HG03280 (cell line): ENCODE measurements around the gene JAK2.
"Not testable (repeated sequence)": the region's sequence is repeated elsewhere in the genome, so short reads cannot be mapped to it uniquely, and the experiment has no call there.

ENCODE experiments used
- ATAC-seq: cut with Tn5 transposase; IDR thresholded peaks from one replicate; pipeline ENCODE4 v1.9.1; 2021; ENCODE audit warnings: mild to moderate bottlenecking, moderate library complexity; ENCODE audit not compliant: unreplicated experiment

JAK2 gene

DNA sequence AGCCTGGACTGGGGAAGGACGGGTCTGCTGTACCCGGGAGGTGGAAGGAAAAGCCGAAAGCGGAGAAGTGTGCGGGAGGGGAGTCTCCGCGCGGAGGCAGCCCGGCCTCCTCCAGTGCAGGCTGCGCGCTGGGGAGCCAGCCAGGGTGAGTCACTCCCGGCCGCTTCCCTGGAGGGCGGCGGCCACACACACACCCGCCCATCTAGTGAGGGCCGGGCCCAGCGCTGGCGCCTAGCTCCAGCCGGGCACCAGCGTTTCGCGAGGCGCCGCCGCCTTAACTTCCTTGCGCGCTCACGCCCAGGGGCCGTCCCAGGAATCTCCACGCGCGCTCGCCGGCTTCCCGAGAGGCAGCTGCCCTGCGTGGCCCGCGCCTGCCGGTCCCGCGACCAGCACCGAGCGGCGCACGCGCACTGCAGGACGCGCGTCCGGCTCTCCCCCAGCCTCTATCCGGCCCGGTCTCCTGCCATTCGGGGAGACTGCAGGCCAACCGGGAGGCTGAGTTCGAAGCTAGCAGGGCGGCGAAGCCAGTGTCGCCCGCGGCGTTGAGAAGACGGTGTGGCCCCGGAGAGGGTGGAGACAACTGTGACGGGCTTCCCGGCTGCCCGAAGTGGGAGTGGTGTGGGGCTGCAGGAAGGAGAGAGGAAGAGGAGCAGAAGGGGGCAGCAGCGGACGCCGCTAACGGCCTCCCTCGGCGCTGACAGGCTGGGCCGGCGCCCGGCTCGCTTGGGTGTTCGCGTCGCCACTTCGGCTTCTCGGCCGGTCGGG lies at the start of gene JAK2:
Gene JAK2, plus strand, starts transcription at position 652 of the 765 bp plus-strand sequence. CDS start 36,716 bp downstream, outside the sequence.
- peak; percentile 58 for ATAC-seq

DNA sequence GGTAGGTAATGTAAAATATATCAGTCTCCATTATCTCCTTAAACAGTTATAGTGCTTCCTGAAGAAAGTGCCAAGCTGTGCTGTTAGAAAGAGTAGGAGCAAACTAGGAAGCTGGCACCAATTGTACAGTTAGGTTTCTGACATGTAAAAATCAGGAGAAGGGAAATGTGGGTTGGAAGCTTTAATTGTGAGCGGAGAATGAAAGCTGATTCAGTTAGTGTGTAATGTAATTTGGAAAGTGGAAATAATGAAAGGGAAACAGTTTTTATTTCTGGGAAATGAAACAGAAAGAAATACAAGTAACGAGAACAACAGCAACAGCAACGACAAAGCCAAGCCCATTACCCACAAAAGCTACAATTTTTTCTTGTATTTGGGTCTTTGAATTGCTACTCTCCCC lies 48.8 kb upstream of the JAK2 start:
- ATAC-seq = no peak

DNA sequence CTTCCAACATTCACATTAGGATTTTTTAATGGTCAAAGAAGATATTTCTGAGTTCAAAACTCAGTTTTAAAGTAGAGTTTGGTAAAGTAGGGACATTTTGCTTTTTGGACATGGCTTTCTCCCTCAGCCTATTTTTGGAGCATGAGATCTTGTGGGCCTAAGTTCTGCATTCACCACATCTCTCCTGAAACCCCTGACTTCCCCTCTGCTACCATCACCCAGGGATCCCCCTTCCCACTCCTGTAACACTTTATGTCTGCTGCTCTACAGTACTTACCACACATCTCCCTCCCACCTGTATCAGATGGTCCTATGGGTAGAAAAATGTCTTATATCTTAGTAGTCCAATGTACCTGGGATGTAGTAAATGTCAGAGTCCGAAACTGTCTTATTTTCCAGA lies 48.2 kb upstream of the JAK2 start:
- peak; percentile 34 for ATAC-seq

DNA sequence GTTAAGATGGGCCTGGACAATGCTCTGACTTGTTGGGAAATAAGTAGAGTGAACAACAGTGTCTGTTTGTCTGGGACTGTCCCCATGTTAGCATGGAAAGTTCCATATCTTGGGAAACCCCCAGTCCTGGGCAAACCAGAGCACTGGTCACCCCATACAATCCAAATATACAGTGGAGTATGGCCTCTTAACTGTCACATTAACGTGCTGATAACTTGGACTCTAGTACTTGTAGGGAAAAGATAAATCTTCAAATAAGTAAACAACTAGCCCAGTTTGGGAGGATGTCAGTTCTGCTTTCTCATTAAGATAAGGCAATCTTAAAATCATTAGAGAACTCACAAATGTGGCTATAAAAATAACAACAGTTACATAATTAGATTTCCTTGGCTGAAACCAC lies 47.6 kb upstream of the JAK2 start:
- no peak for ATAC-seq

DNA sequence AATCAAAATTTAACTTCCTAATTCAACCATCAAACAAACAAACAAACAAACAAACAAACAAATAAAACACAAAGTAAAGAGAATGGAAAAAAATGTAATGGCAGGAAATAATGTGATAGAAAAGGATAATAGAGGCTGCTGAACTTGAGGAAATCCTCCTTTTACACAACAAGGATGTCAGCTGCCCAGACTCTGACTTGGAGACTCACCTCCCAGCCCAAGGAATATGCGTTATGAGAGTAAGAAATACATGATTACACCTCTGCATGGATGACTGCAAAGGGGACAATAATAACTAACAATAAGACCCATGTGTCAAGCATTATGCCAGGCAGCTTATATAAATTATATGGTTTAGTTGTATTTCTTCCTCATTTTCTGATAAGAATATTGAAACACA lies 46.6 kb upstream of the JAK2 start:
- ATAC-seq = no peak

DNA sequence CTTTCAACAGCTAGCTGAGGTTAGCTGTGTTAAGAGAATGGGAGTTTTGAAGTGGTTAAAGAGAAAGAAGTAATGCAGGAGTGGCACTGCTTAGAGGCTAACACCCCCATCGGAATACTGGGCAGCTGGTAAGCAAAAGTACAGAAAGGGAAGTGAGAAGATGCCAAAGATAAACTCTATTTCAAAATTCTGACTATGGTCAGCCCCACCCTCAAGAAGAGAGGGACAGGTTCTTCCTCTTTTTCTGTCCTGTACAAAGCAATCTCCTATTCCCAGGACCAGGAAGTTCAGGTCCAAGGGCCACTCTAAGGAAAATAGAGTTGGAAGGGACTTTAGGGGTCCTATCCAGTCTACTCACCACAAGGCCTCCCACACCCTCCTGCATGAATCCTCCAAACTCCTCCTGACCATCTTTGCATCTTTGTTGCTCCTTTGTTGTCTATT lies 45.9 kb upstream of the JAK2 start:
- peak; percentile 89 for ATAC-seq

DNA sequence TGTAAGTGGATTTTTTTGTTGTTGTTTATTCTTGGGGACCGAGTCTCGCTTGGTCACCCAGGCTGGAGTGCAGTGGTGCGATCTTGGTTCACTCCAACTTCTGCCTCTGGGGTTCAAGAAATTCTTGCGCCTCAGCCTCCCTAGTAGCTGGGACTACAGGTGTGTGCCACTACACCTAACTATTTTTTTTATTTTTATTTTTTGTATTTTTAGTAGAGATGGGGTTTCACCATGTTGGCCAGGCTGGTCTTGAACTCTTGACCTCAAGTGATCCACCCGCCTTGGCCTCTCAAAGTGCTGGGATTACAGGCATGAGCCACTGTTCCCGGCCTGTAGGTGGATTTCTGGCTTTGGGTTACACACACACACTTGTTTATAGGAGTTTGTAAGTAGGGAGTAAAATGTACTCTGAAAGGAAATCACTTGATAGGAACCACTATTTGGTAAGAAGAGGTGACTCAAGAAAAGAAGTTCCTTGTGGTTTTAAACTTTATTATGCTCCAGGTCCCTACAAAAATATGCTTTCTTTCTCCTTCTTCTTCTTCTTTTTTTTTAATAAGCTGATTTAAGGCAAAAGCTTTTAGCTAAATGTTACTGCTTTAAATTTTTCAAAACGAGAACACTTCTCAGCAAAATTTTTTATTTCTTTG lies 42.9 kb upstream of the JAK2 start:
- not testable (repeated sequence) for ATAC-seq

DNA sequence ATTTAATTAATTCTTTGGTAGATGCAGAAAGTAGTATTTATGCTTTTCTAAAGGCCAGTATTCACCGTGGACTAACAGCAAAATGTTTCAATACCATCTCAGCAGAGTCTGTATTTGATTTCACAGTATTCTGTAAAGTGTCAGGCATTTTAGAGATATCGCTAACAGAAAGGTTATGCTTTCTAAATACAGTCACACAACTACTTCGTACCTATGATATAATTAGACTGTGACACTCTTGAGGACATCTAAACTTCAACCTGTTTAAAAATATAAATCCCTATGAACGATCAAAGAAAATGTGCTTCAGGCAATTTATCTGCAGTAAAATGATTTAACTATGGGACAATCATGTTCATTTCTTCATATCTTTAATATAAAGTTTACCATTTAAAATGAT lies 41.7 kb upstream of the JAK2 start:
- ATAC-seq = no peak

DNA sequence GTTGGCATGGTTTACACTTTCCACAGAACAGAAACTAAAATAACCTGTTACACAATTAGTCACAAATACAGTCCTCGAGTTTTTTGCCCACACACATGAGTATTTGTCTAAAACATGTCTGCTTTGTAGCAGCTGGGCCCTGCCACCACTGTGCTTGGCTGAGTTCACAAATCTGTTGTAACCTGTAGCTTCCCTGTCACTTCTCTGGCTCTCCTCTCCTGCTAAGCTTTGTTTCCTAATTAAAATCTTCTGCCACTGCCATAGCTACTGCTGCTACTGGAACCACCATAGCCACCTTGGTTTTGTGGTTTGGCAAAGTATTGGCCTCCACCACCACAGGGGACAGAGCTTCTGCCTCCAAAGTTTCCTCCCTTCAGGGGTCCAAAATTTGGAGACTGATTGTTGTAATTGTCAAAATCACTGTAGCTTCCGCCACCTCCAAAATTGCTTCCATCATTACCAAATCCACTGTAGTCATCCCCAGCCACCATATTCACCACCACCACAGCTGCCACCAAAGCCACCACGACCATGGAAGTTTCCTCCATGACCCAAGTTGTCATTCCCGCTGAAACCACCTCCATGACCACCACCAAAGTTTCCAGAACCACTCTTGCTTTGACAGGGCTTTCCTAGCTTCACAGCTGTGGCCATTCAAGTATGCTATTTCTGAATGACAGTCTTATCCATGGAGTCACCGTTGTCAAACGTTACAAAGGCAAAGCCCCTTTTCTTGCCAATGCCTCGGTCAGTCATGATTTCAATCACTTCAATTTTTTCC lies 40.5 kb upstream of the JAK2 start:
- not testable (repeated sequence) for ATAC-seq

DNA sequence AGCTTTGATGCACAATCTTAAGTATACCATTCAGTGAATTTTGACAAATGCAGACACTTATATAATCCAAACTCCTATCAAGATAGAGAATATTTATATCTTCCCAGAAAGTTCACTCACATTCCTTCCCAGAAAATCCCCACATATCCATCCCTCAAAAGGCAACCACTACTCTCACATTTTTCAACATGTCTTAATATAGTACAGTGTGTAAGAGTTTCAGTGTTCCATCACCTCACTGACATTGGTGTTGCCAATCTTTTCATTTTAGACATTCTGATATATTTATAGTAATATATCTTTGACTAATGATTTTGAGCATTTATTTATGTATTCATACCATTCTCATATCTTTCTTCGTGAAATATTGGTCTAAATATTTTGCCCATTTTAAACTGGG lies 38.1 kb upstream of the JAK2 start:
- no peak for ATAC-seq

DNA sequence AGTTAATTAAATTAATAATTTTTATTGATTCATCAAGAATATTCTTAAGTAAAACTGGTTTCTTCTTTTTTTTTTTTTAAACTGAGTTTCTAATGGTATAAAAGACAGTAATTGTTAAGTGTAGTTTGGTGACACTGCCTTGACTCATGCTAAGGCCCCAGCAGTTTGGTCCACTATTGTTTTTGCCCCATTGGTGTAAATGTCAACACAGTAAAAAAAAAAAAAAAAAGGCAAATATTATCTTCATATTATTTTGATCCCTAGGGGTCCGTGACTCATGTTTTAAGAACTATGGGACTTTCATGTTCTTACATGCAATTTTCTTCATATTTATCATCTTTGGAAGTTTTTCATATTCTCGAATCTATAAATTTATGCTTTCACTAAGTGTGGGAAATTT lies 29.2 kb upstream of the JAK2 start:
- no peak for ATAC-seq

DNA sequence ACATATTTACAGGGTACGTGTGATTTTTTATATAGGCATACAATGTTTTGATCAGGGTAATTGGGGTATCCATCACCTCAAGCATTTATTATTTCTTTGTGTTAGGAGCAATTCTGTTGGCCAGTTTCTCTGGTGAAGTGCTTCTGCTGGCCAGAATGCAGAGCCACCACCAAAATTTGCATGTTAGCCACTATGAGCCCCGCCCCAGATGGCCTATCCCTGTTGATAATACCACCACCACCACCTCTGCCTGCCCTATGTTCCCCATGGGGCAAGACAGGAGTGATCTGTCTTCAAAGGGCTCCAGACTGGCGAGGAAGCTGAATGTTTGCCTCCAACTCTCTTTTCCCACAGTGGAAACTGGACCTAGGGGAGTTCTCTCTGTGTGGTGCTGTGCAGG lies 26.0 kb upstream of the JAK2 start:
- no peak for ATAC-seq

DNA sequence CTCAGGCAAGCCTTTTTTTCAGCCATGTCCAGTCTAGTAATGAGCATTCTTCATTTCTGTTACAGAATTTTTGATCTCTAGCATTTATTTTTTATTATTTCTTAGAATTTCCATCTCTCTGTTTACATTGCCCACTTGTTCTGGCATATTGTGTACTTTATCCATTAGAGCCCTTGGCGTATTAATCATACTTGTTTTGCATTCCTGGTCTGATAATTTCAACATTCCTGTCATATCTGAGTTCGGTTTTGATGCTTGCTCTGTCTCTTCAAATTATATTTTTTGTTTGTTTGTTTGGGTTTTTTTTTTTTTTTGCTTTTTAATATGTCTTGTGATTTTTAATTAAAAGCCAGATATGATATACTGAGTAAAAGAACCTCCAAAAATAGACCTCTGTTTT lies 23.0 kb upstream of the JAK2 start:
- no peak for ATAC-seq

DNA sequence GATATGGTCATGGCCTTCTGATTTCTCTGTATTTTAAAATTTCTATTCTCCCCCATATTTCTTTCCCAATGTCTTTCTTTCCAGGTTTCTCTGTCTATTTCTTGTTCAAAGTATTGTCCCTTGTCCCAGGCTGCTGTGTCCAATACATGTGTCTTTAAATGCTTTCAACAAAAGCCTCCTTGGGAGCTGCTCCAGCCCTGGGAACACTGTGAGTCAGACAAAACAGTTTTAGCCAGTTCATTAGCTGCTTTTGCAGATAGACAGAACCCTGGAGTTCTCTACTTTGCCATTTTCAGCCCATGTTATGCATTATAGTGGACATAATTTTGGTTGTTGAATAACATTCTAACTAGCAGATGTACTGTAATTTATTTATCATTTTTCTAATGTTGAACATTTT lies 20.5 kb upstream of the JAK2 start:
- ATAC-seq = no peak

DNA sequence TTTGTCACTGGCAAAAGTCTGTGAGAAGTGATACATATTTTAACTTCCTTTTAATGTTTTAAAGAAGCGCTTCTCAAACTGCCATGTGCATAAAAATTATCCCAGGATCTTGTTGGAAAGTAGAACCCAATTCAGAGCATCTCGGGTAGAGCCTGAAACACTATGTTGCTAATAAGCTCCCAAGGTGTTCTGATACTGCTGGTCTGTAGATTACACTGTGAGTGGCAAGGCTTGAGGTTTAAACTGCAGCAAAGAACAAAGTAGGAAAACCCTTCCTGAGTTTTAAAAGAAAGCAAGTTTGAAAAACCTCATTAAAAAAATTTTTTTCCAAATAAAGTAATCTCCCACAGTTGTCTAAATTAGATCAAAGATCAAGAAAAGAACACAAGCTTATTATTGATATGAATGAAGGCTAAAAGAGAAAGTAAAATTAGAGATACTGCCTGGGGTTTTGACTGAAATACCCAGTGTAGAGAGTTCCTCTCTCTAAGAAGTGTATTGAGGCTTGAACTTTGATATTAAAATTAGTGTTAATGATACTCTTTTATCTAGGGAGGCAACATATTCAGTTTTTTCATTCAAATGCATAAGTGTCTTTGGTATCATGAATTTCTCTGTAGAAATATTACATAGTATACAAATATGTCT lies 19.8 kb upstream of the JAK2 start:
- no peak for ATAC-seq

DNA sequence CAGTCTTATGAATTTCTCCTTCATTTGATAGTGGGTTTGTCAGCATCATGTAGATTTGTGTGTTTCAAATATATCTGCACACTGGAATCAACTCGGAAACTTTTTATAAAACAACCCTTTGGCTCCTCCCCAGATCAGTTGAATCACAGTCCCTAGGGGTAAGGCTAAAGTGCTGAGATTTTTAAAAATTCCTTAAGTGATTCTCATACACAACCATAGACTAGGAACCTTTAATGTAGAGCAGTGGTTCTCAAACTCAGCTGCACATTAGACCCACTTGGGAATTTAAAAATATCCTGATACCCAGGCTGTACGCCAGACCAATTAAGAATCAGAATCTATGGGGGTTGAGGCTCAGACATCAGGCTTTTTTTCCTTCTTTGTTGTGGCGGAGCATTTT lies 17.5 kb upstream of the JAK2 start:
- no peak for ATAC-seq

DNA sequence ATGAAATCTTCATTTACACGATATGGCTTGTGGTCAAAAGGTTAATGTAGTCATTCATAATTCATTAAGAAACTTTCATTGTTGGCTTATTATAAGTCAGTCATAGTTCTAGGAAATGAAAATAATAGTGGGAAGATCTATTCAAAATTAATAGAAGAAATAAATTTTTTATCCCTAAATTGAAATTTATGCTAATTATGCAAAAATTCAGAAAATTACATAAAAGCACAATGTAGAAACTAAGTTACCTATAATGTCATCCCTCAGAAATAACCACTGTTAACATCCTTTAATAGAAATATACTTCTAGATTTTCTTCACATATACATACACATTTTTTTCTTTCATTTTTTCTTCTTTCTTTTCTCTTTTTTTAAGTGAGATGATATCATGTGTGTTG lies 15.9 kb upstream of the JAK2 start:
- ATAC-seq = no peak

DNA sequence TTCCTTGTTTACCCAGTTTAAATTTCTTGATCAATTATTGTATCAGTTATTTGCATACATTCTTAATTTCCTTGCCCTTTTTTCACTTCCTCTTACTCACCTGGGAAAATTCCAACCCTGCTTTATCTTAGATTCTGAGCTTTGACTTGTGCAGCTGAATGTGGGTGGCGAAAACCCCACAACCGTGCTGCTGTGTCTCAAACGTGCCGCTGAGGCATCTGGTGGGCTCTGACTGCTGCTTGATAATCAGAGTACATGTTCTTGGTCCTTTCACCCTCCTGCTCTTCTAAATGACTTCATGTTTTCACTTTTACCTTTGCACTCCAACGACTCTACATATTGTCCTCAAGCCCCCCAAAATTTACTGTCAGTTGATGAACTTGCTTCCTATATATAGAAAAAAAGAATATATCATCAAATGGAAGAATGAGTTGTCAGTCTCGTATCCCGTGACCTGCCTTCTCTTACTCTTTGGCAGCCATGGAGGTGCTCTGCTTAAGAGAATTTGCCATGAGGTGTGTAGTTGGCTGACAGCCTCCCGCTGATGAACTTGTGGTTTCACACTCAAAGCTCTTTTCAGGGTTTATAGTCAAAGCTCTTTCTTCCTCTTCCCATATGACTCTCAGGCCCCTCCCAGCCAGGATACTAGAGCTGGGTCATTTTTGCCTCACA lies 14.0 kb upstream of the JAK2 start:
- ATAC-seq = peak; percentile 69

DNA sequence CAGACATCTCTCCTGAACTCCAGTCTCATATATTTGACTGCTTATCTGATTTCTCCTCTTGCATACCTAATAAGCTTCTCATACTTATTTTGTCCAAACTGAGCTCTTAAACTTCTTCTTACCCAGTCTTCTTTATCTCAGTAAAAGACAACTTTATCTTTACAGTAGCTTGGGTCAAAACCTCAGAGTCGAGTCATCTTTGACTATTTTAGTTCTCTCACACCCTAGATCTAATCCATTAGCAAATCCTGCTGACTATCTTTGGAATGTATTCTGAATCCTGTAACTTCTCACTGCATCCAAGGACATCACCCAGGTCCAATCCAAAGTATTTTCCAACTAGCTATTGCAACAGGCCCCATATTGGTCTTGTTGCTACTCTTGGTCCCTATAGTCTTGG lies 11.8 kb upstream of the JAK2 start:
- no peak for ATAC-seq

DNA sequence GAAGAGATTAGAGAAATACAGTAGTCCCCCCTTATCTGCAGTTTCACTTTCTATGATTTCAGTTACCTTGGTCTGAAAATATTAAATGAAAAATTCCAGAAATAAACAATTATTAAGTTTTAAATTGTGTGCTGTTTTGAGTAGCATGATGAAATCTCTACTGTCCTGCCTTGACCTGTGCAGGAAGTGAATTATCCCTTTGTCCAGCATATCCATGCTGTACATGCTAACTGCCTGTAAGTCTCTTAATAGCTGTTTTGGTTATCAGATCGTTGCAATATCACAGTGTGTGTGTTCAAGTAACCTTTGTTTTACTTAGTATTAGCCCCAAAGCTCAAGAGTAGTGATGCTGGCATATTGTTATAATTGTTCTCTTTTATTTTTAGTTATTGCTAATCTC lies 11.2 kb upstream of the JAK2 start:
- ATAC-seq = no peak

DNA sequence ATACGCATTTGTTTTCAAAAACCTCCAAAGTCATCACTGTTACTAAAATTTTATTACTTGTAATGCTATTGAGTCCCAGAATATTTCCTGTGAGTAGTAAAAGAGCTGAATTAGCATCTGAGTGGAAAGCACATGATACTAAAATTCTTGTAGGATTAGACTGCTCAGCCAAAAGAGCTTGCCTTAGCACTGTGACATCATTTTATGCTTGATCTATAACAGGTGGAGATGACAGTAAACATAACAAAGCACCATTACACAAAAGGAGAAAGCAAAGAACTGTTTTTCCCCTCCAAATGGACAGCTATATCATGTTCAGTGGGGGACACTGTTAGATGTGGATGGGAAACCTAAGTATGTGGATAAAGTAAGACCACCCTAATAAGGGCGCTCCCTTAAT lies 5.8 kb upstream of the JAK2 start:
- ATAC-seq = no peak
